Right lobe of liver (tissue), 6 donors: Measurements from ENCODE around the gene TOP3A. TPM values are rescaled to one million over a fixed set of nuclear protein-coding genes. Genes with fewer than 3 reads are reported as not detected.
A peak's percentile ranks its signal among the peaks of the same experiment; 100 is the strongest.

Experiments
- ATAC-seq, 4 donors: fragments of 200-7000 bp; cut with Tn5 transposase; one replicate each; pipeline ENCODE4 v1.9.1; 2020; ENCODE audit warnings: mild to moderate bottlenecking in 4 of 4, moderate library complexity in 4 of 4
- DNase-seq, 3 donors: peaks; one replicate each; pipeline ENCODE4 v3.0.0-alpha.2; 2020
- H3K27ac ChIP-seq, 3 donors: fragments of 200-600 bp; one replicate each; pipeline ENCODE4 v1.8.0; 2022
- H3K27me3 ChIP-seq, 2 donors: fragments of 200-600 bp; one replicate each; pipeline ENCODE4 v1.8.0; 2022
- H3K36me3 ChIP-seq, 4 donors: fragments of 200-600 bp; sonication (generic) in 1 of 4; one replicate each; pipeline versions ENCODE4 v1.5.1 to v1.8.0; 2017 to 2022; ENCODE audit warnings: control low read depth in 1 of 4
- H3K4me1 ChIP-seq, 4 donors: fragments of 200-600 bp; sonication (generic) in 1 of 4; one replicate each; pipeline versions ENCODE4 v1.5.1 to v1.8.0; 2017 to 2022; ENCODE audit warnings: control low read depth in 1 of 4
- H3K4me3 ChIP-seq, 3 donors: fragments of 200-600 bp; one replicate each; pipeline ENCODE4 v1.8.0; 2022
- H3K9me3 ChIP-seq, 4 donors: fragments of 200-600 bp; sonication (generic) in 1 of 4; one replicate each; pipeline versions ENCODE4 v1.5.1 to v1.8.0; 2017 to 2022; ENCODE audit warnings: control low read depth in 1 of 4
- POLR2A ChIP-seq: fragments of 450-650 bp; IDR thresholded peaks from one replicate; pipeline ENCODE4 v1.6.1; 2017; ENCODE audit warnings: antibody characterized with exemption, mild to moderate bottlenecking
- WGBS: methylation state at CpG from one replicate; pipeline ENCODE4 v1.1.6; 2018; ENCODE audit warnings: low coverage, low lambda C conversion rate; ENCODE audit not compliant: insufficient coverage; ENCODE audit errors: missing lambda C conversion rate; 5-methylcytosine and 5-hydroxymethylcytosine counted together
- intact Hi-C, 2 donors: fragments of 100-400 bp; cut with DNase I; formaldehyde crosslinking; loops; one replicate each; pipeline versions ENCODE4 v1.11.2 to v1.14.1; 2022
- total RNA-seq, 6 experiments: library from RNA; depleted of rRNA in 2 of 6; stranded (reverse); fragments of >200 nt in 2 of 6; fragmentation: NEBNext Ultra II Directional in 3 of 6; extraction: Animal tissue kit (Norgen Biotek cat#: 25700) in 3 of 6; gene quantifications; one replicate each; pipeline versions ENCODE4 v1.1.0 to v1.2.4, GENCODE V29; 2016 to 2023
- TF ChIP-seq, protein P1 (sequence below), 4 donors: fragments of 200-600 bp in 3 of 4; fragments of 450-650 bp in 1 of 4; IDR thresholded peaks; one replicate each; pipeline versions ENCODE4 v1.5.1 to v1.8.0; 2016 to 2022; ENCODE audit warnings: antibody characterized with exemption in 4 of 4, mild to moderate bottlenecking in 2 of 4
- donor health status: DM: no; HTN: yes; CAD: no.
- donor health status: DM: no; HTN: no; CAD: no.
- donor health status: DM: no; HTN: no; CAD: no.
- donor health status: DM: no; HTN: yes; CAD: no.
- donor health status: DM: no; HTN: yes; CAD: no.

The TOP3A gene
- total RNA-seq, 6 experiments from 2014 or later: 13.7 to 29.9 (median 20.7) TPM

DNA sequence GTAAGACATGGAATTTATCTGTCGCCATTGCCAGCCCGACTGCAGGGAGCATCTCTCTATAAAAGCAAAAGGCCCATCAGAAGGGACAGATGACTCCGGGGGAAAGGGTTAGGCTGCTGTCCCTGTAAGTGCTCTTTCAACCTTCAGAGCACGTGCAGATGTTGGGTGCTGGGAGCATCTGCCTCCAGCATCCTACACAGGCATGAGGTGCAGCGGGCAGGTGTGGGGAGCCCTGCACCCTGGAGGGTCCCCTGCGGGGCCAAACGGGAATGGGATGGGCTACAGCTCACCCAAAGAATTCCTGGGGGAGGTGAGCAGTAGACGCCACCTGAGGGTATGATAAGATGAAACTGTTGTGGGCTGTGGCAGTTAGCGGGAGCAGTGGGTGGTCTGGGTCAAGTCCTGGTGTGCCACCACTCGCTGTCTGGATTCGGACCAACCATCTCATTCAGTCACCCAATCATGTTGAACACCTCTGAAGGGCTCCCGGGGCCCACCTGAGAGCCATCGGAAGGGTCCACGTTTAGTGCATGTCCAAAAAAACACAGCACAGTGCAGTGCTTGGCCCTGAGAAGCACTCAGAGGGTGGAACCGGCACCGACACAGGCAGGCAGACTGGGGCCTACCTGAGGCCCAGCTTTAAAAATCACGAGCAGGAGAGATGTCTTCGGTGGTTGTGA is 4.1 kb upstream of the TOP3A start:
- H3K36me3 ChIP-seq: peaks cover 0 to 5% (median 0%) of the 10 kb centered on the region in 4 donors
- WGBS: 73% methylated on average over 9 of the region's 18 CpGs
- TF ChIP-seq, protein P1, sequence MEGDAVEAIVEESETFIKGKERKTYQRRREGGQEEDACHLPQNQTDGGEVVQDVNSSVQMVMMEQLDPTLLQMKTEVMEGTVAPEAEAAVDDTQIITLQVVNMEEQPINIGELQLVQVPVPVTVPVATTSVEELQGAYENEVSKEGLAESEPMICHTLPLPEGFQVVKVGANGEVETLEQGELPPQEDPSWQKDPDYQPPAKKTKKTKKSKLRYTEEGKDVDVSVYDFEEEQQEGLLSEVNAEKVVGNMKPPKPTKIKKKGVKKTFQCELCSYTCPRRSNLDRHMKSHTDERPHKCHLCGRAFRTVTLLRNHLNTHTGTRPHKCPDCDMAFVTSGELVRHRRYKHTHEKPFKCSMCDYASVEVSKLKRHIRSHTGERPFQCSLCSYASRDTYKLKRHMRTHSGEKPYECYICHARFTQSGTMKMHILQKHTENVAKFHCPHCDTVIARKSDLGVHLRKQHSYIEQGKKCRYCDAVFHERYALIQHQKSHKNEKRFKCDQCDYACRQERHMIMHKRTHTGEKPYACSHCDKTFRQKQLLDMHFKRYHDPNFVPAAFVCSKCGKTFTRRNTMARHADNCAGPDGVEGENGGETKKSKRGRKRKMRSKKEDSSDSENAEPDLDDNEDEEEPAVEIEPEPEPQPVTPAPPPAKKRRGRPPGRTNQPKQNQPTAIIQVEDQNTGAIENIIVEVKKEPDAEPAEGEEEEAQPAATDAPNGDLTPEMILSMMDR (IDR thresholded peaks at IDR 0.05): no peak
- TF ChIP-seq POLR2A: no peak

DNA sequence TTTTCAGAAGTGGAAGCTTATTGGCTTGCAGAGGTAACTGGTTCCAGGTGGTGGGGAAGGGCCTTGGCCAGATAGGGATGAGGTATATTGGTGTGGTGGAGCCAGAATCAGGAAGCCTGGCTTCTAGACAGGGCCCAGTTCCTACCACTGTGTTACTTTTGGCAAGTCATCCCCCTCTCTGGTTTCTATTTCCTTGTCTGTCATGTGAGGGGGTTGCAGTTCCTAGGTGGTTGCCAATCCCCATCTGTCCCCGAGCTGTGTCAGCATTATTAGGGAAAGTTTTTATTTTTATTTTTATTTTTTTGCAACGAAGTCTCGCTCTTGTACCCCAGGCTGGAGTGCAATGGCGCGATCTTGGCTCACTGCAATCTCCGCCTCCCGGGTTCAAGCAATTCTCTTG is 3.3 kb upstream of the TOP3A start:
- TF ChIP-seq, protein P1 (IDR thresholded peaks at IDR 0.05): no peak
- TF ChIP-seq POLR2A: no peak
- no peaks in the 10 kb centered on the region for H3K9me3 ChIP-seq
- 90% methylated on average over 7 of the region's 7 CpGs for WGBS
- ATAC-seq: no peak
- no peaks in the 10 kb centered on the region for H3K27me3 ChIP-seq
- intact Hi-C loops: loop anchor here in 1 of 2 donors (10.0 kb wide), 1 partner anchor 63 kb away; the partner anchor contains the start of gene FLII
- no peak overlapping the region for H3K27ac ChIP-seq
- no peak for DNase-seq
- peaks cover 0 to 42% (median 12%) of the 10 kb centered on the region in 4 donors for H3K4me1 ChIP-seq
- no peaks in the 10 kb centered on the region for H3K36me3 ChIP-seq
- H3K4me3 ChIP-seq: no peak overlapping the region

More for the DNA sequence above, 4.1 kb upstream of the TOP3A start:
- no peak overlapping the region for H3K4me3 ChIP-seq
- DNase-seq: no peak
- ATAC-seq: no peak
- no peak overlapping the region for H3K27ac ChIP-seq
- no peaks in the 10 kb centered on the region for H3K9me3 ChIP-seq
- H3K4me1 ChIP-seq: peaks cover 0 to 34% (median 6%) of the 10 kb centered on the region in 4 donors
- intact Hi-C loops: loop anchor here in 1 of 2 donors (10.0 kb wide), 1 partner anchor 64 kb away; the partner anchor contains the start of gene FLII
- H3K27me3 ChIP-seq: no peaks in the 10 kb centered on the region

DNA sequence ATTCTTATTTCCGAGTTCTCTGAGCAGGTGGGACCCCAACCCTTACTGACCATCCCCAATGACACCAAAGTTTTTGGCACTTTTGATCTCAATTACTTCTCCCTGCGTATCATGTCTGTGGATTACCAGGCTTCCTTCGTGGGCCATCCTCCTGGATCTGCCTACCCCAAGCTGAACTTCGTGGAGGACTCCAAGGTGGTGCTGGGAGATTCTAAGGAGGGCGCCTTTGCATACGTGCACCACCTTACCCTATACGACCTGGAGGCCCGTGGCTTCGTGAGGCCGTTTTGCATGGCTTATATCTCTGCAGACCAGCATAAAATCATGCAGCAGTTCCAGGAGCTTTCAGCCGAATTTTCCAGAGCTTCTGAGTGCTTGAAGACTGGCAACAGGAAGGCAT is 1.2 kb upstream of the TOP3A start:
- Histone ChIP-seq H3K27ac (peak overlapping the region in 2 of 3 donors; percentile 76 to 91), H3K9me3 (no peaks in the 10 kb centered on the region), H3K36me3 (no peaks in the 10 kb centered on the region), H3K4me3 (peak overlapping the region; percentile 72 to 89 (median 72)), H3K27me3 (no peaks in the 10 kb centered on the region), H3K4me1 (peaks cover 0 to 44% (median 13%) of the 10 kb centered on the region in 4 donors)
- ATAC-seq: no peak
- no peak for TF ChIP-seq POLR2A
- TF ChIP-seq, protein P1 (IDR thresholded peaks at IDR 0.05): no peak
- WGBS: 63% methylated on average over 7 of the region's 11 CpGs
- DNase-seq: no peak
- intact Hi-C loops: loop anchor here in 1 of 2 donors (10.0 kb wide), 1 partner anchor 61 kb away; the partner anchor contains the start of gene FLII

DNA sequence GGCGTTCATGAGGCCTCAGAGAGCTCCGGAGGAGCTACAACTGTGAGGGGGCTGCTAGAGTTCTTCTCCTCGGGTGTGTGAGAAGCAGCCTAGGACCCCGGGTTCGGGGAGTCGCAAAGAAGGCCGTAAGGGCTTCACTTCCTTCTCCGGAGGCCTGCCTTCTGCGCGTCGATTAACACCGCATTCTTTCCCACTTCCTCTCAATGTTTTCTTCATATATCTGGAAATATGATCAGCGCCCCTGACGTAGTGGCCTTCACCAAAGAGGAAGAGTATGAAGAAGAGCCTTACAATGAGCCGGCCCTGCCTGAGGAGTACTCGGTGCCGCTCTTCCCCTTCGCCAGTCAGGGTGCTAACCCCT is 748 bp upstream of the TOP3A start:
- Histone ChIP-seq H3K4me3 (peak overlapping the region; percentile 72 to 89 (median 72)), H3K9me3 (no peaks in the 10 kb centered on the region), H3K27ac (peak overlapping the region; percentile 66 to 91 (median 76)), H3K27me3 (no peaks in the 10 kb centered on the region), H3K36me3 (no peaks in the 10 kb centered on the region), H3K4me1 (peaks cover 0 to 44% (median 13%) of the 10 kb centered on the region in 4 donors)
- intact Hi-C loops: loop anchor here in 1 of 2 donors (10.0 kb wide), 1 partner anchor 61 kb away; the partner anchor contains the start of gene FLII
- DNase-seq (no peak), ATAC-seq (peak in 2 of 4 donors; percentile 1 to 4)
- no peak for TF ChIP-seq POLR2A
- TF ChIP-seq, protein P1 (IDR thresholded peaks at IDR 0.05): no peak
- whole genome bisulfite sequencing: 12% methylated on average over 14 of the region's 18 CpGs
